ENCODE measurements around the gene ADK. TPM values are rescaled to one million over a fixed set of nuclear protein-coding genes. Genes with fewer than 3 reads are reported as not detected.

Gene ADK
- total and polyA plus RNA-seq, 2 of the 4 experiments (the other 2 are of a cell fraction) = 30.6 to 40.9 TPM

DNA sequence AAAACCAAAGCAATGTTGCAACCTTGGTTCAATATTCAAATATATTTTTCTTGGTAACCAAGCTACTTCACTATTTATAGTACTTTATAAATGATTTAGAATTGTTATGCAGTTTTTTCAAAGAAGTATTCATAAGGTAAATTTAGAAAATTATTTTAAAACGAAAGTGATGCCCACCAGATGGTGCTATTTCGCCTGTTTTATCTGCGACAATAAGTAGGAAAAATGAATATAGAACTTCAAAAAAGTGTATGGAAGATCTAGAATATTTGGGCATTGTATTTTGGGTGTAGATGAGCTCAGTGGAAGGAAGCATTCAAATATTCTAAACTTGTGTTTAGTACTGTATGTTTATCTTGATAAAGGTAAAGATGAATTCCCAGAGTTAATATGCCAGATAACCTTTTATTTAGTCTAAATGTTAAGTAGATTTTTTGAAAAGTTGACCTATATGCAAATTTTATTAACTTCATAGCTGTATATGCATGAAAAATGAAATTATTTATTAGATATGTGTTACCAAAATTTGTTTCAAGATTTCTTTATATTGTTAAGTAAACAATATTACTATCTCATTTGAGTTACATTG lies 93.2 kb downstream of the ADK start:
- no peak overlapping the region for H3K27ac ChIP-seq (ENCODE audit: insufficient read depth, low read length)
- BruUV-seq (replicated peaks) = no TSS peak
- TF ChIP-seq RCOR1 (IDR thresholded peaks at IDR 0.05; ENCODE audit: insufficient replicate concordance, low read length) (no peak), NFE2L2 (IDR thresholded peaks at IDR 0.05; ENCODE audit: low read depth, low read length) (no peak), SMC3 (IDR thresholded peaks at IDR 0.05; ENCODE audit: low read depth, low read length) (peak; percentile 63), RAD21 (IDR thresholded peaks at IDR 0.05; ENCODE audit: low read length) (peak; percentile 63), MAFK (IDR thresholded peaks at IDR 0.05; ENCODE audit: low read depth, low read length) (no peak)
- TF ChIP-seq, protein P1, sequence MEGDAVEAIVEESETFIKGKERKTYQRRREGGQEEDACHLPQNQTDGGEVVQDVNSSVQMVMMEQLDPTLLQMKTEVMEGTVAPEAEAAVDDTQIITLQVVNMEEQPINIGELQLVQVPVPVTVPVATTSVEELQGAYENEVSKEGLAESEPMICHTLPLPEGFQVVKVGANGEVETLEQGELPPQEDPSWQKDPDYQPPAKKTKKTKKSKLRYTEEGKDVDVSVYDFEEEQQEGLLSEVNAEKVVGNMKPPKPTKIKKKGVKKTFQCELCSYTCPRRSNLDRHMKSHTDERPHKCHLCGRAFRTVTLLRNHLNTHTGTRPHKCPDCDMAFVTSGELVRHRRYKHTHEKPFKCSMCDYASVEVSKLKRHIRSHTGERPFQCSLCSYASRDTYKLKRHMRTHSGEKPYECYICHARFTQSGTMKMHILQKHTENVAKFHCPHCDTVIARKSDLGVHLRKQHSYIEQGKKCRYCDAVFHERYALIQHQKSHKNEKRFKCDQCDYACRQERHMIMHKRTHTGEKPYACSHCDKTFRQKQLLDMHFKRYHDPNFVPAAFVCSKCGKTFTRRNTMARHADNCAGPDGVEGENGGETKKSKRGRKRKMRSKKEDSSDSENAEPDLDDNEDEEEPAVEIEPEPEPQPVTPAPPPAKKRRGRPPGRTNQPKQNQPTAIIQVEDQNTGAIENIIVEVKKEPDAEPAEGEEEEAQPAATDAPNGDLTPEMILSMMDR (conservative IDR thresholded peaks at IDR 0.05; ENCODE audit: low read depth, low read length) = peak; percentile 63
- TF ChIP-seq, protein P2, sequence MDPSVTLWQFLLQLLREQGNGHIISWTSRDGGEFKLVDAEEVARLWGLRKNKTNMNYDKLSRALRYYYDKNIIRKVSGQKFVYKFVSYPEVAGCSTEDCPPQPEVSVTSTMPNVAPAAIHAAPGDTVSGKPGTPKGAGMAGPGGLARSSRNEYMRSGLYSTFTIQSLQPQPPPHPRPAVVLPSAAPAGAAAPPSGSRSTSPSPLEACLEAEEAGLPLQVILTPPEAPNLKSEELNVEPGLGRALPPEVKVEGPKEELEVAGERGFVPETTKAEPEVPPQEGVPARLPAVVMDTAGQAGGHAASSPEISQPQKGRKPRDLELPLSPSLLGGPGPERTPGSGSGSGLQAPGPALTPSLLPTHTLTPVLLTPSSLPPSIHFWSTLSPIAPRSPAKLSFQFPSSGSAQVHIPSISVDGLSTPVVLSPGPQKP (IDR thresholded peaks at IDR 0.05; ENCODE audit: borderline replicate concordance, low read depth, low read length) = no peak
- peaks cover 4% of the 10 kb centered on the region for H3K36me3 ChIP-seq (ENCODE audit: control insufficient read depth, insufficient read depth, low read length)
- no peak overlapping the region for H3K56ac ChIP-seq (ENCODE audit: extremely low read depth, insufficient read depth, low read length)
- H3K14ac ChIP-seq (replicated peaks; ENCODE audit: low read depth, low read length) = no peak overlapping the region
- peaks cover 0 to 23% of the 10 kb centered on the region in 2 experiments; a peak in 3 of 4 replicates for H3K79me1 ChIP-seq (ENCODE audit: low read depth in 1 of 2, low read length in 2 of 2)
- H2BK20ac ChIP-seq (ENCODE audit: low read depth, low read length) = no peak overlapping the region
- no peaks in the 10 kb centered on the region for H4K20me1 ChIP-seq (ENCODE audit: insufficient read depth, low read length)
- intact Hi-C loops (cut with micrococcal nuclease) (loop anchor here (1.0 to 5.0 kb wide), 3 partner anchors 778 to 993 kb away; partner anchors contain the start of gene COMTD1), in situ Hi-C loops (cut with MboI; ENCODE audit: low sequenced_read_pairs) (loop anchor here (10.0 kb wide), 1 partner anchor 991 kb away; the partner anchor contains the start of gene COMTD1), dilution Hi-C loops (cut with HindIII; ENCODE audit: low sequenced_read_pairs, unreplicated experiment) (no loop called here)
- ChIA-PET CTCF (interaction anchor here (0.6 to 1.5 kb wide), 8 partner anchors 9 to 861 kb away, joined by 3 to 6 read pairs (median 3); no protein-coding TSS in a partner anchor), POLR2A (ENCODE audit: unreplicated experiment) (no interaction called here)
- H4K8ac ChIP-seq (ENCODE audit: low read depth in 2 of 2, low read length in 2 of 2) = no peak overlapping the region
- H3K18ac ChIP-seq (ENCODE audit: low read depth, low read length) = no peak overlapping the region
- no peak overlapping the region for H4K5ac ChIP-seq (ENCODE audit: low read depth, low read length)
- WGBS, 2 experiments (ENCODE audit: extremely low coverage in 2 of 2, insufficient read length in 1 of 2) = no CpG with 5 or more reads among the region's 3 CpGs
- no peak overlapping the region for H3K4ac ChIP-seq (ENCODE audit: low read depth, low read length)
- no peaks in the 10 kb centered on the region for H3K9me3 ChIP-seq (ENCODE audit: control insufficient read depth, insufficient read depth, low read length)
- no peak overlapping the region for H2BK120ac ChIP-seq (ENCODE audit: low read depth, low read length)
- H2AK5ac ChIP-seq (ENCODE audit: low read depth, low read length) = no peak overlapping the region
- DNase-seq = peak; percentile 73
- H2AK9ac ChIP-seq (replicated peaks; ENCODE audit: low read depth, low read length, poor library complexity) = no peak overlapping the region
- no peak overlapping the region for H3K4me3 ChIP-seq (ENCODE audit: insufficient read depth, low read depth, low read length)
- no peak overlapping the region for H3K4me2 ChIP-seq (ENCODE audit: low read depth, low read length)
- H3K4me1 ChIP-seq (ENCODE audit: control insufficient read depth, insufficient read depth, low read length) = no peaks in the 10 kb centered on the region
- no peak overlapping the region for H2AFZ ChIP-seq (replicated peaks; ENCODE audit: low read length, poor library complexity)
- no peak overlapping the region for H4K91ac ChIP-seq (ENCODE audit: insufficient read depth, low read depth, low read length)
- no peak; the same call in 1 of the 2 replicates for ATAC-seq (ENCODE audit: low read depth)
- H3K9me1 ChIP-seq (ENCODE audit: insufficient read depth, low read length) = no peaks in the 10 kb centered on the region
- no peak overlapping the region for H3K9ac ChIP-seq (ENCODE audit: low read depth, low read length)
- no peak overlapping the region for H2BK5ac ChIP-seq (ENCODE audit: low read depth, low read length, poor library complexity, severe bottlenecking)
- no peak overlapping the region for H2BK15ac ChIP-seq (ENCODE audit: low read depth, low read length)
- H3K27me3 ChIP-seq (ENCODE audit: control insufficient read depth, insufficient read depth, low read length) = no peaks in the 10 kb centered on the region
- no peak overlapping the region for H3K23ac ChIP-seq (ENCODE audit: low read depth, low read length)

All from IMR-90 (cell line).